ENCODE measurements around the gene GCSAM.

The GCSAM gene

DNA sequence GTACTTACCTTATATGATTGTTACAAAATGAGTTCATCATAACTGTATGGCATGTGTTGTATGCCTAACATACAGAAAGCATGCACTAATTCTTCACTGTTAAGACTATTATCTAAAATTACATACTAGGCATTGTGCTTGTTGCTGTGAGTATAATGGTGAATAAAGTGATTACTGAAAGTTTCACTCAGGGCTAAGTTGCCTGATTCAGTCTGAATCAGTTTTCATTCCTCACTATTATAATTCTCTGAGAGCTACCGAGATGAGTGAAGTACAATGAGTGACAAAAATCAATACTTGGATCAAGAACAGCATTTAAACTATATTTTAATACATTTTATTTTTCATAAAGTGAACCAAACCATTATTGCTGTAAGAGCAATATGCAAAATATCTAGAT lies 7.5 kb upstream of the GCSAM start:
- Histone ChIP-seq H3K4me1 (ENCODE audit: control insufficient read depth, insufficient read depth, low read length) (peaks cover 29% of the 10 kb centered on the region), H3K36me3 (ENCODE audit: control insufficient read depth, insufficient read depth, low read length) (no peaks in the 10 kb centered on the region), H3K27me3 (ENCODE audit: control insufficient read depth, insufficient read depth, low read length, poor library complexity, severe bottlenecking) (no peaks in the 10 kb centered on the region), H3K9me3 (ENCODE audit: control insufficient read depth, low read length) (no peaks in the 10 kb centered on the region), H3K4me3 (ENCODE audit: insufficient read depth, low read depth, low read length) (no peak overlapping the region), H3K27ac (ENCODE audit: insufficient read depth, low read depth, low read length, poor library complexity, severe bottlenecking) (no peak overlapping the region)
- 100% methylated on average over 1 of the region's 1 CpG; no CpG with 5 or more reads in 1 of the 2 experiments for WGBS, 2 experiments

DNA sequence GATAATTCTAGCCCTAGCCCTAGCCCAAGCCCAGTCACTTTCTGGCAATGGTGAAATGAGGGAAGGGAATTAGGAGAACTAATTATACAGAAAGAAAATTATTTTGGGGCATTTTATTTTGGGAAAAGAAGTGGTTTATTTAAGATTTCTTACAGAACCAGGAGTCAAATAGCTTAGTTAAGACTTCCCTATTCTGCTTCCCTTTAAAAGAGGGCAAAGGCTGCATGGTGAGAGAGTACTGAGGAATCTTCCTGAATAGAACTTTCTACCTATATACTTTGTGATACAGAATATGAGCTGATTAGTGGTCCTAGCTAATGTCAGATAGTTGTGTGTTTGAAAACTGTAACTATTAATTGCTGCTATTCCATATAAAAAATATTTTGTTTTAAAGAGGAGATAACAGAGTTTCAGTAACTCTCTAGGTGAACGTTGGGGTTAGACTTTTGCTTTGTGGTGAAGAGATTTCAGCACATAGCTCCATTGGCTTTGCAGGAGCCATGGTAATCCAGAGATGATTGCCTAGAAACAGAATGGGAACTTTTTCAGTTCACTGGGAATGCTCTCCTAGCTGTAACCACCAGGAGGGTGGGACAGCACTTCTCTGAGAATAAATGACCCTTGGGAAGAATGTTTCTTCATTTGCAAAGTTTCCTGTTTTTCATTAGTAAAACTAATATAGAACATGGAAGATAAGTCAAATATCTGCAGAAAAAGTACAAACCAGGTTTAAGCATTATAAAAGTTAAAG lies 5.3 kb upstream of the GCSAM start:
- H3K36me3 ChIP-seq (ENCODE audit: control insufficient read depth, insufficient read depth, low read length): no peaks in the 10 kb centered on the region
- peaks cover 30% of the 10 kb centered on the region for H3K4me1 ChIP-seq (ENCODE audit: control insufficient read depth, insufficient read depth, low read length)
- H3K27ac ChIP-seq (ENCODE audit: insufficient read depth, low read depth, low read length, poor library complexity, severe bottlenecking): no peak overlapping the region
- no peak overlapping the region for H3K4me3 ChIP-seq (ENCODE audit: insufficient read depth, low read depth, low read length)
- 61 to 62% methylated on average over 1 of the region's 1 CpG for WGBS, 2 experiments
- no peaks in the 10 kb centered on the region for H3K9me3 ChIP-seq (ENCODE audit: control insufficient read depth, low read length)
- no peaks in the 10 kb centered on the region for H3K27me3 ChIP-seq (ENCODE audit: control insufficient read depth, insufficient read depth, low read length, poor library complexity, severe bottlenecking)

DNA sequence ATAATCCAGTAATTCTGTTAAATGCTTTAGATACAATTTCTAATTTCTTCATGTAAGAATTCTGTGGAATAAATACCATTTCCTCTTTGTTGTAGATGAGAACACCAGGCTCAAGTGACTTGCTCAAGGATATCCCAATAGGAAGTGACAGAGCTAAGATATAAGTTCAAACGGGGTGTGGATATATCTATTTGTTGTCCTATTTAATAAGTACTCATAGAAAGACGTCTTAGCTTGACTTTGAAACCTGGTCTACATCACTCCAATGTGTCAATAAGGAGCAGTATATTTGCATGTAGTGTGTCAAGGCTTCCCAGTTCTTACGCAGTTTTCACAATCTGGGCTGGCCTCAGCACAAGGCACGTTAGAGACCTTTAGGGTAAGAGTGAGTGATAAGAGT lies 4.7 kb upstream of the GCSAM start:
- no peaks in the 10 kb centered on the region for H3K9me3 ChIP-seq (ENCODE audit: control insufficient read depth, low read length)
- H3K27ac ChIP-seq (ENCODE audit: insufficient read depth, low read depth, low read length, poor library complexity, severe bottlenecking): no peak overlapping the region
- H3K4me1 ChIP-seq (ENCODE audit: control insufficient read depth, insufficient read depth, low read length): peaks cover 30% of the 10 kb centered on the region
- H3K4me3 ChIP-seq (ENCODE audit: insufficient read depth, low read depth, low read length): no peak overlapping the region
- WGBS, 2 experiments: 71 to 79% methylated on average over 3 to 4 of the region's 4 CpGs
- no peaks in the 10 kb centered on the region for H3K27me3 ChIP-seq (ENCODE audit: control insufficient read depth, insufficient read depth, low read length, poor library complexity, severe bottlenecking)
- no peaks in the 10 kb centered on the region for H3K36me3 ChIP-seq (ENCODE audit: control insufficient read depth, insufficient read depth, low read length)

DNA sequence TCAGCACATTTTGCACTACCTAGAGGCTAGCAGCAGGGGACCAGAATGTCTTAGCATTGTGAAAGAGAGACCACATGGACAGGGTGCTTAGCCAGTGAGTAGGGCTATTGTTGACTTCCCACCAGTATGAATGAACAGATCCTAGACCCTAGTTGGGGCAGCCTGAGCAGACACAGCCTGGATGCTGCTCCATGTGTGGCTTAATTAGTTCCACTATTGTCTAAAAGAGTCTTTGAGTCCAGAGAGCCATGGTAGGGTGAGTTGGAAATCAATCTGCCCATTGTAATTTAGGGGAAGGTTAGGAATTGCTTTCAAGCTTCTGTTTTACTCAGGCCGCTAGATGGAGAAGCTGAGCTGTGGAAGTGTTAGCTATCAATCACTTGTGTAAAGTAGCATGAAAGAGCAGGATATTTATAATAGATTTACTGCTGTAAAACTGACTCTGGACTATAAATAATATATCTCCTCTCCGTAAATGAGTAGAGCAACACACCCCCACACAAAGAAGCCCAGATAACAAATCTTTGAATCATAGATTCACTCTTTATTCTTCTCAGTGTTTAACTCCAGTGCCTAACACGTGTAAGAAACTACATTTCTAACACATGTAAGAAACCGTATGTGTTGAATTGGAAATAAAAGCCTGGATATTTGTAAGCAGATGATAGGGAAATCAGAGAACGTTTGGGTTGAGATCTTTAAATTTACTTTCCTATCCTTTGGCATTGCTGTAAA lies 4.1 kb upstream of the GCSAM start:
- Histone ChIP-seq H3K9me3 (ENCODE audit: control insufficient read depth, low read length) (no peaks in the 10 kb centered on the region), H3K27me3 (ENCODE audit: control insufficient read depth, insufficient read depth, low read length, poor library complexity, severe bottlenecking) (no peaks in the 10 kb centered on the region), H3K4me3 (ENCODE audit: insufficient read depth, low read depth, low read length) (no peak overlapping the region), H3K36me3 (ENCODE audit: control insufficient read depth, insufficient read depth, low read length) (no peaks in the 10 kb centered on the region), H3K27ac (ENCODE audit: insufficient read depth, low read depth, low read length, poor library complexity, severe bottlenecking) (no peak overlapping the region), H3K4me1 (ENCODE audit: control insufficient read depth, insufficient read depth, low read length) (peaks cover 30% of the 10 kb centered on the region)
- WGBS, 2 experiments: 25 to 32% methylated on average over 4 to 5 of the region's 5 CpGs

DNA sequence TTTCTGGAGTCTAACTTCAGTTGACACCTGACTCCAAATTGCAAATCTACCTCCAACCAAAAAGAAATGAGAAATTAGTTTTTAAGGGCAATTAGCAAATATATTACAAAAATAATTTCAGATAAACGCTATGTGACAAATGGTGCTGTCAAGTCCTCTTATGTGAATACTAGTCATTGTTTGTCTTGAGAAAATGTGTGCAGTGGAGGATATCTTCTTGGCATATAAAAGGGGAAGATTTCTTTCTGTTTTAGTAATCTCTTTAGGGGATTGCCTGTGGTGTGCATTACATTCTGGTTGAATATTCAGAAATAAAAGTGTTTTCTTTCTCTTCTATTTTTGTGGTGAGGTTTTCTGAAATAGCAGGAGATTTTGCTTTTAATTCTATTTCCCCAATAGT lies 3.0 kb upstream of the GCSAM start:
- Histone ChIP-seq H3K4me1 (ENCODE audit: control insufficient read depth, insufficient read depth, low read length) (peaks cover 30% of the 10 kb centered on the region), H3K27me3 (ENCODE audit: control insufficient read depth, insufficient read depth, low read length, poor library complexity, severe bottlenecking) (no peaks in the 10 kb centered on the region), H3K4me3 (ENCODE audit: insufficient read depth, low read depth, low read length) (no peak overlapping the region), H3K36me3 (ENCODE audit: control insufficient read depth, insufficient read depth, low read length) (no peaks in the 10 kb centered on the region), H3K9me3 (ENCODE audit: control insufficient read depth, low read length) (no peaks in the 10 kb centered on the region), H3K27ac (ENCODE audit: insufficient read depth, low read depth, low read length, poor library complexity, severe bottlenecking) (no peak overlapping the region)
- WGBS, 2 experiments: 73 to 90% methylated on average over 1 of the region's 1 CpG

DNA sequence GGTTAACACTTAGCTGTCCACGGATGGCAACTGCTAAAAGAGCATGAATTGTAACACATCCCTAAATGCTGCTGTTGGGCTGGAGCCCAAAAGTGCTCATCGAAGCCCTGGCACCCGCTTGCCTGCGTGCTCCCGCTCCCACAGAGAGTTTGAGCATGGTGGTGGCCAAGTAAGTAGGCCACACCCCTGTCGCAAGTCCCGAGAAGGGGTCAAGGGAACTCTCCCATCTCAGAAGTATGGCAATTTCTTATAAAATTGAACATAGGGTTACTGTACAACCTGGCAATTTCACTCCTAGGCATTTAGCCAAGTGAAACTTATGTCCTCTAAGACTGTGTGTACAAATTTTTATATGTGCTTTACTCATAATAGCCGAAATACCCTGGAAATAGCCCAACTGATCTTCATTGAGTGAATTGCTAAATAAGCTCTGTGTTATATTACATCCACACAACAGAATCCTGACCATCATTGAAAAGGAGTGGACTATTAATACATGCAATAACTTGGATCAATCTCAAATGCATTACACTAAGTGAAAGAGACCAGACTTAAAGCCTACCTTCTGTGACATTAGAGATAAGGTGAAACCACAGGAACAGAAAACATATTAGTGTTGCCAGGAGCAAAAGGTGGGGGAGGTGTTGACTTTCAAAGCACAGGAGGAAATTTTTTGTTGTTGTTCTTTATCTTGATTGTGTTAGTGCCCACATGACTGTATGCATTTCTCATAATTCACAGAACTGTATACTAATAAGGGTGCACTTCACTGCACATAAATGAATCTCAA lies 1.5 kb upstream of the GCSAM start:
- 92 to 97% methylated on average over 8 of the region's 8 CpGs for WGBS, 2 experiments

DNA sequence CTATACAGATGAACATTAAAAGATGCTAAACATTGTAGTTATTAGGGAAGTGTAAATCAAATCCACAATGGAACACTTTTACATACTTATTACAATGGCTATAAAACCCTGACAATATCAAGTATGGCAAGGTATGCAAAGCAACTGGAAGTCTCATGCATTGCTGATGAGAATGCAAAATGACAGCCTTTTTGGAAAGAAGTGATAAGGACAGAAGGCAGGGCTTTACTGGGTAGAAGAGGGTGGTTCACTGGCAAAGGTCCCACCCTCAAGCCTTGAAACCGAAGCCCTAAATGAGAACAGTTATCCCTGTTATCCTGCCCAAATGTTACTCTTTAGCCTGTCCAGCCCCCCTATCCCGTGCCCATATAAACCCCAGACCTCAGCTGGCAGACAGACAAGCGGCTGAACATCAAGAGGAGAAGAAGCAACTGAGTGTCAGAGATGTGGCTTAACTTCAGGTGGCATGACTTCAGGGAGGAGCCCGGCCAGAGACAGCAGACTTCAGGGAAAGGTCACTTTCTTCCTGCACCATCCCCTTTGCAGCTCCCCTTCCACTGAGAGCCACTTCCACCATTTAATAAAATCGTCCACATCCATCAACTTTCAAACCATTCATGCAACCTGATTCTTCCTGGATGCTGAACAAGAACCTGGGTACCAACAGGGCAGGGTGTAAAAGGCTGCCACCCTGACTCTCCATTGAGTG lies 732 bp upstream of the GCSAM start:
- H3K4me1 ChIP-seq (ENCODE audit: control insufficient read depth, insufficient read depth, low read length): peaks cover 35% of the 10 kb centered on the region
- 90 to 91% methylated on average over 5 of the region's 5 CpGs for WGBS, 2 experiments
- H3K27me3 ChIP-seq (ENCODE audit: control insufficient read depth, insufficient read depth, low read length, poor library complexity, severe bottlenecking): no peaks in the 10 kb centered on the region
- no peak overlapping the region for H3K27ac ChIP-seq (ENCODE audit: insufficient read depth, low read depth, low read length, poor library complexity, severe bottlenecking)
- H3K36me3 ChIP-seq (ENCODE audit: control insufficient read depth, insufficient read depth, low read length): no peaks in the 10 kb centered on the region
- no peak overlapping the region for H3K4me3 ChIP-seq (ENCODE audit: insufficient read depth, low read depth, low read length)
- H3K9me3 ChIP-seq (ENCODE audit: control insufficient read depth, low read length): no peaks in the 10 kb centered on the region

More for the DNA sequence above, 1.5 kb upstream of the GCSAM start:
- Histone ChIP-seq H3K36me3 (ENCODE audit: control insufficient read depth, insufficient read depth, low read length) (no peaks in the 10 kb centered on the region), H3K4me1 (ENCODE audit: control insufficient read depth, insufficient read depth, low read length) (peaks cover 30% of the 10 kb centered on the region), H3K27ac (ENCODE audit: insufficient read depth, low read depth, low read length, poor library complexity, severe bottlenecking) (no peak overlapping the region), H3K27me3 (ENCODE audit: control insufficient read depth, insufficient read depth, low read length, poor library complexity, severe bottlenecking) (no peaks in the 10 kb centered on the region), H3K4me3 (ENCODE audit: insufficient read depth, low read depth, low read length) (no peak overlapping the region), H3K9me3 (ENCODE audit: control insufficient read depth, low read length) (no peaks in the 10 kb centered on the region)

DNA sequence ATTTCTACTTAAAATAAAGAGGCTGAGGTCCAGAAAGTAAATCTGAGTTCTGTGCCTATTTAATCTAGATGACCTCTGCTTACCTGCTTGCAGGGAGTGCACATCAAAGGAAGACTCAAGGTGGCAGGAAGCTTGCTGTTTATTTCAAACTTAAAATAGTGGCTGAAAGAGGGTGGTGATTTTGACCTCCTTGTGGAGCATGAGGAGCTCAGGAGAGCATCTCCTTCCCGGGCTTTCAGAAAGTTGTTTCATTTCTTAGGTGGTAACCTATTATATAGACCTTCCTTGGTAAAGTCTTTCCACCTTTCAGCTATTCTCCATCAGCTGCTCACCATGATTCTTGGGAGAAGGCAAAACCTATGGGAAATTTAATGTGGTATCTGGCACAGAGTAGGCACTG lies 494 bp downstream of the GCSAM start:
- 69 to 100% methylated on average over 1 of the region's 1 CpG for WGBS, 2 experiments
- Histone ChIP-seq H3K27ac (ENCODE audit: insufficient read depth, low read depth, low read length, poor library complexity, severe bottlenecking) (no peak overlapping the region), H3K4me3 (ENCODE audit: insufficient read depth, low read depth, low read length) (no peak overlapping the region), H3K27me3 (ENCODE audit: control insufficient read depth, insufficient read depth, low read length, poor library complexity, severe bottlenecking) (no peaks in the 10 kb centered on the region), H3K9me3 (ENCODE audit: control insufficient read depth, low read length) (no peaks in the 10 kb centered on the region), H3K36me3 (ENCODE audit: control insufficient read depth, insufficient read depth, low read length) (no peaks in the 10 kb centered on the region), H3K4me1 (ENCODE audit: control insufficient read depth, insufficient read depth, low read length) (peaks cover 23% of the 10 kb centered on the region)

DNA sequence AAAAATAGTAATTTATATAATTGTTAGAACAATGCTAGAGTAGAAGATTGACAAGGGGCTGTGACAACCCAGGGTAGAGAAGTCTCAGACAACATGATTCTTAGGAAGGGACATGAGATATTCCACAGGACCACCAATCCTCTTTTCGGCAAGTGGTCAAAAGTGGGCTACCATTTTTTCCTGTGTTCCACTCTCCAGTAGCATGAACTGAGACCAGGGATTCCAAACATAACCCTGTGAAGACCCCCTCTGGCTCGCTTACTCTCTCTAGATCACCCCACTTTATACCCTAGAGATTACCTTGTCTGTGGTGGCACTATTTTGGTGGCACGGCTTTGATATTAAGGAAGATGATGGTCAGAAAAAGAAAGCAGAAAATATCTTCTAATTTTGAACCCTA lies 960 bp downstream of the GCSAM start:
- H3K36me3 ChIP-seq (ENCODE audit: control insufficient read depth, insufficient read depth, low read length): no peaks in the 10 kb centered on the region
- H3K4me3 ChIP-seq (ENCODE audit: insufficient read depth, low read depth, low read length): no peak overlapping the region
- H3K9me3 ChIP-seq (ENCODE audit: control insufficient read depth, low read length): no peaks in the 10 kb centered on the region
- peaks cover 19% of the 10 kb centered on the region for H3K4me1 ChIP-seq (ENCODE audit: control insufficient read depth, insufficient read depth, low read length)
- no peaks in the 10 kb centered on the region for H3K27me3 ChIP-seq (ENCODE audit: control insufficient read depth, insufficient read depth, low read length, poor library complexity, severe bottlenecking)
- 94 to 95% methylated on average over 1 to 3 of the region's 3 CpGs for WGBS, 2 experiments
- no peak overlapping the region for H3K27ac ChIP-seq (ENCODE audit: insufficient read depth, low read depth, low read length, poor library complexity, severe bottlenecking)

Data from ectodermal cell (in vitro differentiated cells).